Activated CD4-positive, alpha-beta T cell treated with anti-CD3 and anti-CD28 coated beads for 4 hours (primary cell): ENCODE data around the gene ICAM1.
A peak's percentile ranks its signal among the peaks of the same experiment; 100 is the strongest.
"Not testable (repeated sequence)": the region's sequence is repeated elsewhere in the genome, so short reads cannot be mapped to it uniquely, and the experiment has no call there.

Experiments
- DNase-seq, 2 donors: peaks; one replicate each; pipeline ENCODE4 v3.0.0-alpha.2; 2020

The ICAM1 gene

DNA sequence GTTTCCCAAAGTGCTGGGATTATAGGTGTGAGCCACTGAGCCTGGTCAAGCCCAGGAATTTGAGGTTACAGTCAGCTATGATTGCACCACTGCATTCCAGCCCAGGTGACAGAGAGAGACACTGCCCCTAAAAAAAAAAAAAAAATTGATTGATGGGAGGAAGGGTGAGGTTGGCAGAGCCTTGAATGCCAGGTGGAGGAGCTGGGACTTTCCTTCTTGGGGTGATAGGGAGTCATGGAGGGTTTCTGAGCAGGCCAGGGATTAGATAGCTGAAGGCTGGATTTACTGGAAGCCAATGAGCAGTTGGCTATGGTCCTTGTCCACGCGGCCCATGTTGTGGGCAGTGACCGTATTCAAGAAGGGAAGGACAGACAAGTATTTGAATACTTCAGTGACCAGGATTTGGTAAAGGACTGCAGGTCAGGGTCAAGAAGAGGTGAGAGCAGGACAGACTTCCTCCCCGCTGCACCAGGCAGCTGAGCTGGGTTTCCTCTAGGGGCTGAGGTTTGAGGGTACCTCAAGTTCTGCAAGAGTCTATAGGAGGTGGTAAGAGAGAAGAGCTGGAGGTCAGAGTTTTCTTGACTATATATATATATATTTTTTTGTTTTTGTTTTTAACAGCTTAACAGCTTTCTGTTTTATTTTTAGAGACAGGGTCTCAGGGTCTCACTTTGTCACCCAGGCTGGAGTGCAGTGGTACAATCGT, 9.0 kb downstream of the ICAM1 start:
- no peak for DNase-seq

GRCh38 chr19:10282043-10282442, 11.1 kb downstream of the ICAM1 start:
- not testable (repeated sequence) for DNase-seq

GRCh38 chr19:10283301-10284064, 12.6 kb downstream of the ICAM1 start:
- DNase-seq = no peak

GRCh38 chr19:10284065-10284959, 13.4 kb downstream of the ICAM1 start:
- no peak for DNase-seq

- DNase-seq = no peak
Observed at GRCh38 chr19:10284960-10285278, 14.0 kb downstream of the ICAM1 start.

DNA sequence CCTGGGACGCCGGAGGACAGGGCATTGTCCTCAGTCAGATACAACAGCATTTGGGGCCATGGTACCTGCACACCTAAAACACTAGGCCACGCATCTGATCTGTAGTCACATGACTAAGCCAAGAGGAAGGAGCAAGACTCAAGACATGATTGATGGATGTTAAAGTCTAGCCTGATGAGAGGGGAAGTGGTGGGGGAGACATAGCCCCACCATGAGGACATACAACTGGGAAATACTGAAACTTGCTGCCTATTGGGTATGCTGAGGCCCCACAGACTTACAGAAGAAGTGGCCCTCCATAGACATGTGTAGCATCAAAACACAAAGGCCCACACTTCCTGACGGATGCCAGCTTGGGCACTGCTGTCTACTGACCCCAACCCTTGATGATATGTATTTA, 14.5 kb downstream of the ICAM1 start:
- no peak for DNase-seq

GRCh38 chr19:10286803-10287737, 16.1 kb downstream of the ICAM1 start, which contains the start of gene ICAM4:
TSS of gene ICAM4 (plus strand) at chr19:10286955. CDS start at chr19:10287013, 58 bp downstream.
- DNase-seq = peak; percentile 25 to 38

- peak; percentile 36 to 41 for DNase-seq
Observed at GRCh38 chr19:10288662-10289166, 17.8 kb downstream of the ICAM1 start.

GRCh38 chr19:10289167-10289835, 18.4 kb downstream of the ICAM1 start:
- peak; percentile 54 to 63 for DNase-seq

DNA sequence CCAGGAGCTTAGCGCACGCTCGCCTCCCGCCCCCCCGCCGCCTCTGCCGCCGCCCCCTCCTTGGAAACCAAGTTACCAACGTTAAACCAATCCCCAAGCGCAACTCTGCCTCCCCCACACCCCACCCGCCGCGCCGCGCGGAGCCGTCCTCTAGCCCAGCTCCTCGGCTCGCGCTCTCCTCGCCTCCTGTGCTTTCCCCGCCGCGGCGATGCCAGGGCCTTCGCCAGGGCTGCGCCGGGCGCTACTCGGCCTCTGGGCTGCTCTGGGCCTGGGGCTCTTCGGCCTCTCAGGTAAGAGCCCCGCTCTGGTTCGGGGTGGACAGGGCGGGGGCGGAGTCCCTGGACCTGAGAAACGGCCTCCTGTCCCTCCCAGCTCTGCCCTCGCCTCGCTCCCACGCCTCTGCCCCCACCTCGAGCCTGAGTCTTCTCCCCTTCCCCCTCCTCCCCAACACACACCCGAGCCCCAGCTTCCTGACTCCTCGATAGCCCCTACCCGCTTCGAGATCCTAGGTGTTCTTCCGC, 19.0 kb downstream of the ICAM1 start, which contains the start of gene ICAM5:
ICAM5 (plus strand) TSS at position 117 of the 521 bp plus-strand sequence; CDS start at position 209, 92 bp downstream.
- peak; percentile 65 to 71 for DNase-seq

GRCh38 chr19:10290357-10290875, 19.5 kb downstream of the ICAM1 start:
- no peak for DNase-seq

GRCh38 chr19:10290876-10291553, 20.1 kb downstream of the ICAM1 start:
- DNase-seq = peak; percentile 54 to 62

GRCh38 chr19:10291554-10292205, 20.8 kb downstream of the ICAM1 start:
- no peak for DNase-seq

DNA sequence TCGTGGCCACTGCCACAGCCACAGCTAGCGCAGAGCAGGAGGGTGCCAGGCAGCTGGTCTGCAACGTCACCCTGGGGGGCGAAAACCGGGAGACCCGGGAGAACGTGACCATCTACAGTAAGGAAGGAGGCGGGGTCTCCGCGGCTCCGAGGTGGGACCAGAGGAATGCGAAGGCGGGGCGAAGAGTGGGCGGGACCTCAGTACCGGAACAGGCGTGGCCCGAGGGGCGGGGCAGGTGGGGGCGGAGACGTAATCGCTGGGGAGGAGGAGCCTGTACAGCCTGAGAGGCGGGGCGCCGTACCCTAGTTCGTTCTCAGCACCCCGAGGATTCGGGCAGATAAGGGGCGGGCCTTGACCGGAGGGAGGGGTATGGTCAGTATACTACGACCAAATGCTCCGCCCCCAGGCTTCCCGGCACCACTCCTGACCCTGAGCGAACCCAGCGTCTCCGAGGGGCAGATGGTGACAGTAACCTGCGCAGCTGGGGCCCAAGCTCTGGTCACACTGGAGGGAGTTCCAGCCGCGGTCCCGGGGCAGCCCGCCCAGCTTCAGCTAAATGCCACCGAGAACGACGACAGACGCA, 21.4 kb downstream of the ICAM1 start:
- DNase-seq = peak; percentile 64

DNA sequence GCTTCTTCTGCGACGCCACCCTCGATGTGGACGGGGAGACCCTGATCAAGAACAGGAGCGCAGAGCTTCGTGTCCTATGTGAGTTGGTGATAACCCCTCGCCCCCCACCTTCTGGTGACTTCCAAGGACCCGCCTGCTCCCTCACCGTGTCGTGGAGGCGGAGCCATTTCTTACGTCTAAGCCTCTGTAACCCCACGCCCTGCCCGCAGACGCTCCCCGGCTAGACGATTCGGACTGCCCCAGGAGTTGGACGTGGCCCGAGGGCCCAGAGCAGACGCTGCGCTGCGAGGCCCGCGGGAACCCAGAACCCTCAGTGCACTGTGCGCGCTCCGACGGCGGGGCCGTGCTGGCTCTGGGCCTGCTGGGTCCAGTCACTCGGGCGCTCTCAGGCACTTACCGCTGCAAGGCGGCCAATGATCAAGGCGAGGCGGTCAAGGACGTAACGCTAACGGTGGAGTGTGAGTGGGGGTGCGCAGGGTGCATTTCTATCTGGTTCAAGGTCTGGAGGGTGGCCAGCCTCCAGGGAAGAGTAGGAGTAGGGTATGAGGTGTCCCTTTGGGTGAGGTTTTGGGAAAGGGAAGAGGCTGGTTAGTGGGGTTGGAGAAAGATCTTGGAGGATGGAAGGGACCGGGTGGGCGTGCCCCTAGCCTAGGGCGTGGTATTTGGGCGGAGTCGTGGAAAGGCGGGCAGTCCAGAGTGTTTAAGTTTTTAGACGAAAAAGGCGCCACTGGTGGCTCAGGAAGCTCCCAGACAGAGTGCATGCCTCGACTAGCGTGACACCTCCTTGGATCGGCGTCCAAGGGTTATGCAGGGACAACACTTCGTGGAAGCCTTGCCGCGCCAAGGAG, 22.1 kb downstream of the ICAM1 start:
- no peak for DNase-seq

GRCh38 chr19:10293637-10294367, 22.9 kb downstream of the ICAM1 start:
- DNase-seq = no peak

DNA sequence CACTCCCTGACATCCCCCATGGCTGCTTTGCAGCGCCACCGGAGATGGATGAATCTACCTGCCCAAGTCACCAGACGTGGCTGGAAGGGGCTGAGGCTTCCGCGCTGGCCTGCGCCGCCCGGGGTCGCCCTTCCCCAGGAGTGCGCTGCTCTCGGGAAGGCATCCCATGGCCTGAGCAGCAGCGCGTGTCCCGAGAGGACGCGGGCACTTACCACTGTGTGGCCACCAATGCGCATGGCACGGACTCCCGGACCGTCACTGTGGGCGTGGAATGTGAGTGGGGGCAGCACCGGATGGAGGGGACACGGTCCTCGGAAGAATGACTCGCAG, 23.4 kb downstream of the ICAM1 start:
- no peak for DNase-seq
